H1 (cell line): Measurements from ENCODE around the gene GSTT4. TPM values are rescaled to one million over a fixed set of nuclear protein-coding genes. Genes with fewer than 3 reads are reported as not detected.

Experiments
- CTCF ChIA-PET: fragments of 300-600 bp; sonication (Branson Sonifier 250); formaldehyde crosslinking; loops from one replicate; lab custom pipeline; 2021; ENCODE audit not compliant: partially characterized antibody; lab: Charles Lee
- POLR2A ChIA-PET: fragments of 300-600 bp; sonication (Branson Sonifier 250); formaldehyde crosslinking; loops from one replicate; lab custom pipeline; 2021; ENCODE audit warnings: inconsistent platforms; ENCODE audit not compliant: partially characterized antibody; lab: Charles Lee
- DNase-seq, 2 experiments: peaks; one replicate each; pipeline versions ENCODE4 v3.0.0 to v3.0.0-alpha.2; 2010 to 2022; ENCODE audit warnings: low spot score in 2 of 2, low read depth in 1 of 2, mixed read lengths in 1 of 2
- FAIRE-seq: peaks from 2 replicates; lab custom pipeline; 2011; peaks lifted over from hg19 to GRCh38; lab: Jason Lieb, UNC
- H2AFZ ChIP-seq: 2 replicates; pipeline ENCODE4 v1.8.1; 2012; ENCODE audit warnings: low read length, inconsistent platforms
- H2AK5ac ChIP-seq: 2 replicates; pipeline ENCODE4 v1.6.1; 2013; ENCODE audit warnings: low read depth, low read length
- H2BK120ac ChIP-seq: replicated peaks from 2 replicates; pipeline ENCODE3; 2013; ENCODE audit warnings: low read depth, low read length, inconsistent platforms
- H2BK12ac ChIP-seq: 2 replicates; pipeline ENCODE4 v1.6.1; 2013; ENCODE audit warnings: low read depth, low read length
- H2BK15ac ChIP-seq: 2 replicates; pipeline ENCODE4 v1.6.1; 2013; ENCODE audit warnings: low read length
- H2BK20ac ChIP-seq: 2 replicates; pipeline ENCODE4 v1.6.1; 2013; ENCODE audit warnings: low read length
- H2BK5ac ChIP-seq: 2 replicates; pipeline ENCODE4 v1.6.1; 2013; ENCODE audit warnings: low read depth, low read length
- H3K14ac ChIP-seq: 2 replicates; pipeline ENCODE4 v1.6.1; 2013; ENCODE audit warnings: inconsistent platforms; ENCODE audit not compliant: insufficient read length
- H3K18ac ChIP-seq: 2 replicates; pipeline ENCODE4 v1.6.1; 2013; ENCODE audit warnings: low read length; ENCODE audit errors: extremely low read depth
- H3K23ac ChIP-seq: 2 replicates; pipeline ENCODE4 v1.6.1; 2013; ENCODE audit warnings: inconsistent platforms; ENCODE audit not compliant: insufficient read length
- H3K23me2 ChIP-seq: 2 replicates; pipeline ENCODE4 v1.6.1; 2013; ENCODE audit warnings: low read depth, low read length
- H3K27ac ChIP-seq: 2 replicates; pipeline ENCODE4 v1.6.1; 2011; ENCODE audit warnings: low read depth, low read length, inconsistent platforms
- H3K27me3 ChIP-seq, 4 experiments: replicated peaks in 1 of 4; 1 replicate in 1 of 4; 2 replicates in 3 of 4; pipeline versions ENCODE4 v1.6.1 to v1.8.1; 2011 to 2013; ENCODE audit warnings: low read length in 3 of 4, mild to moderate bottlenecking in 3 of 4, inconsistent platforms in 2 of 4, mixed read lengths in 2 of 4, moderate library complexity in 1 of 4; ENCODE audit not compliant: control insufficient read depth in 3 of 4, insufficient read depth in 3 of 4; ENCODE audit errors: extremely low read depth in 1 of 4
- H3K36me3 ChIP-seq, 4 experiments: 2 replicates each; pipeline versions ENCODE4 v1.6.1 to v1.8.1; 2011 to 2013; ENCODE audit warnings: mild to moderate bottlenecking in 4 of 4, low read length in 3 of 4, moderate library complexity in 2 of 4, control low read depth in 1 of 4, inconsistent platforms in 1 of 4; ENCODE audit not compliant: insufficient read depth in 4 of 4, control insufficient read depth in 2 of 4
- H3K4ac ChIP-seq: replicated peaks from 2 replicates; pipeline ENCODE3; 2013; ENCODE audit warnings: low read length, low read depth, mixed read lengths, inconsistent platforms; ENCODE audit not compliant: insufficient read length
- H3K4me1 ChIP-seq, 4 experiments: replicated peaks in 1 of 4; 1 replicate in 1 of 4; 2 replicates in 3 of 4; pipeline versions ENCODE4 v1.6.1 to v1.8.1; 2011 to 2013; ENCODE audit warnings: low read length in 3 of 4, inconsistent platforms in 2 of 4, mixed read lengths in 1 of 4; ENCODE audit not compliant: insufficient read depth in 4 of 4, control insufficient read depth in 3 of 4
- H3K4me2 ChIP-seq, 2 experiments: 2 replicates each; pipeline versions ENCODE4 v1.6.1 to v1.8.1; 2011 to 2013; ENCODE audit warnings: low read depth in 2 of 2, low read length in 2 of 2, control low read depth in 1 of 2, inconsistent platforms in 1 of 2, mild to moderate bottlenecking in 1 of 2; ENCODE audit not compliant: insufficient read depth in 1 of 2
- H3K4me3 ChIP-seq, 4 experiments: fragments of 200-600, 300-600 bp in 1 of 4; sonication (generic), shearing (Covaris generic), sonication (Bioruptor Twin) in 1 of 4; 2 replicates each; pipeline versions ENCODE4 v1.5.1 to v1.8.1; 2011 to 2016; ENCODE audit warnings: low read length in 4 of 4, low read depth in 3 of 4, control low read depth in 2 of 4, inconsistent platforms in 2 of 4, mild to moderate bottlenecking in 2 of 4, mixed read lengths in 1 of 4, moderate library complexity in 1 of 4; ENCODE audit not compliant: insufficient read depth in 2 of 4; ENCODE audit errors: extremely low read depth in 1 of 4
- H3K56ac ChIP-seq: replicated peaks from 2 replicates; pipeline ENCODE3; 2013; ENCODE audit warnings: low read depth, mild to moderate bottlenecking, mixed read lengths, low read length, inconsistent platforms; ENCODE audit not compliant: insufficient read length
- H3K79me1 ChIP-seq: 2 replicates; pipeline ENCODE4 v1.6.1; 2013; ENCODE audit warnings: low read depth, low read length, control low read depth
- H3K79me2 ChIP-seq, 2 experiments: 2 replicates each; pipeline versions ENCODE4 v1.6.1 to v1.8.1; 2012 to 2013; ENCODE audit warnings: low read length in 2 of 2, mild to moderate bottlenecking in 2 of 2, inconsistent platforms in 1 of 2; ENCODE audit not compliant: insufficient read depth in 2 of 2, control insufficient read depth in 1 of 2
- H3K9ac ChIP-seq, 4 experiments: replicated peaks in 1 of 4; 1 replicate in 1 of 4; 2 replicates in 3 of 4; pipeline versions ENCODE4 v1.6.1 to v1.8.1; 2011 to 2013; ENCODE audit warnings: low read depth in 3 of 4, low read length in 3 of 4, control low read depth in 2 of 4, mild to moderate bottlenecking in 2 of 4, moderate library complexity in 2 of 4, inconsistent platforms in 1 of 4; ENCODE audit errors: extremely low read depth in 1 of 4
- H3K9me3 ChIP-seq, 2 experiments: 2 replicates each; pipeline versions ENCODE4 v1.6.1 to v1.8.1; 2012 to 2013; ENCODE audit warnings: mild to moderate bottlenecking in 2 of 2, moderate library complexity in 2 of 2, control low read depth in 1 of 2, inconsistent platforms in 1 of 2, low read depth in 1 of 2, low read length in 1 of 2, mixed read lengths in 1 of 2; ENCODE audit not compliant: insufficient read depth in 2 of 2
- H4K20me1 ChIP-seq, 2 experiments: replicated peaks in 1 of 2; 2 replicates each; pipeline versions ENCODE3 to v1.8.1; 2011 to 2013; ENCODE audit warnings: inconsistent platforms in 2 of 2, low read length in 2 of 2, mild to moderate bottlenecking in 1 of 2; ENCODE audit not compliant: insufficient read depth in 2 of 2, control insufficient read depth in 1 of 2
- H4K5ac ChIP-seq: 2 replicates; pipeline ENCODE4 v1.6.1; 2013; ENCODE audit warnings: low read length, low read depth, mixed read lengths, inconsistent platforms; ENCODE audit not compliant: insufficient read length
- H4K8ac ChIP-seq: 2 replicates; pipeline ENCODE4 v1.8.0; 2013; ENCODE audit warnings: mild to moderate bottlenecking, moderate library complexity, low read length, inconsistent platforms; ENCODE audit not compliant: insufficient read depth; ENCODE audit errors: extremely low read depth
- H4K91ac ChIP-seq: replicated peaks from 2 replicates; pipeline ENCODE3; 2013; ENCODE audit warnings: low read length, mixed read lengths, inconsistent platforms; ENCODE audit not compliant: insufficient read length
- BCL11A ChIP-seq, 2 experiments: IDR thresholded peaks; one replicate each; pipeline ENCODE4 v1.6.1; 2011; ENCODE audit warnings: low read depth in 2 of 2, low read length in 2 of 2, mild to moderate bottlenecking in 2 of 2
- CEBPB ChIP-seq: IDR thresholded peaks from 2 replicates; pipeline ENCODE4 v1.6.1; 2012; ENCODE audit warnings: low read depth, low read length
- CTBP2 ChIP-seq: IDR thresholded peaks from 2 replicates; pipeline ENCODE4 v1.7.0; 2011; ENCODE audit warnings: borderline replicate concordance, mild to moderate bottlenecking, moderate library complexity, mixed read lengths, low read length; ENCODE audit not compliant: insufficient read depth, insufficient read length
- GTF2F1 ChIP-seq: IDR thresholded peaks from 2 replicates; pipeline ENCODE4 v1.6.1; 2012; ENCODE audit warnings: low read depth, low read length, improper control_type of control experiment, borderline replicate concordance
- HDAC6 ChIP-seq: IDR thresholded peaks from one replicate; pipeline ENCODE4 v1.7.1; 2012; ENCODE audit warnings: low read depth, mild to moderate bottlenecking, inconsistent platforms, low read length, moderate library complexity
- KDM4A ChIP-seq: IDR thresholded peaks from one replicate; pipeline ENCODE4 v1.7.1; 2012; ENCODE audit warnings: low read depth, mild to moderate bottlenecking, moderate library complexity, low read length, inconsistent platforms; ENCODE audit not compliant: severe bottlenecking
- KDM5A ChIP-seq: fragments of 200-600 bp; IDR thresholded peaks from 2 replicates; pipeline ENCODE4 v1.7.1; 2012; ENCODE audit warnings: mild to moderate bottlenecking, low read length, inconsistent platforms, mixed read lengths
- MAFK ChIP-seq: IDR thresholded peaks from 2 replicates; pipeline ENCODE4 v1.6.1; 2012; ENCODE audit warnings: low read depth, mild to moderate bottlenecking, improper control_type of control experiment, low read length
- POLR2A ChIP-seq, 2 experiments: IDR thresholded peaks; 1 replicate in 1 of 2; 2 replicates in 1 of 2; pipeline ENCODE4 v1.6.1; 2011; ENCODE audit warnings: low read depth in 2 of 2, low read length in 2 of 2, mild to moderate bottlenecking in 2 of 2; ENCODE audit errors: control extremely low read depth in 1 of 2
- RNF2 ChIP-seq: fragments of 200-900, 300-1000 bp; sonication (generic); IDR thresholded peaks from 2 replicates; pipeline ENCODE4 v1.7.1; 2016; ENCODE audit warnings: borderline replicate concordance, low read depth, mild to moderate bottlenecking, antibody characterized with exemption, low read length; ENCODE audit not compliant: poor library complexity, severe bottlenecking; ENCODE audit errors: missing control alignments
- SP2 ChIP-seq: IDR thresholded peaks from 2 replicates; pipeline ENCODE4 v1.6.1; 2012; ENCODE audit warnings: mild to moderate bottlenecking, low read length, inconsistent platforms
- TAF7 ChIP-seq: optimal IDR thresholded peaks from 2 replicates; pipeline ENCODE3; 2011; ENCODE audit warnings: low read depth, mild to moderate bottlenecking, inconsistent platforms, low read length, moderate library complexity, borderline replicate concordance
- USF2 ChIP-seq: IDR thresholded peaks from 2 replicates; pipeline ENCODE4 v1.6.1; 2011; ENCODE audit warnings: low read length, improper control_type of control experiment
- WGBS, 2 experiments: shearing (Covaris generic) in 1 of 2; methylation state at CpG; one replicate each; pipeline versions ENCODE4 v1.1.6 to v1.1.7; 2013 to 2015; ENCODE audit warnings: low lambda C conversion rate in 2 of 2, mixed read lengths in 2 of 2, inconsistent platforms in 1 of 2, low coverage in 1 of 2, missing lambda C conversion rate in 1 of 2; ENCODE audit not compliant: insufficient replicate concordance in 2 of 2, insufficient coverage in 1 of 2, insufficient read length in 1 of 2; ENCODE audit errors: extremely low coverage in 1 of 2, missing lambda C conversion rate in 1 of 2; 5-methylcytosine and 5-hydroxymethylcytosine counted together
- polyA plus RNA-seq, 7 experiments: library from polyadenylated mRNA; depleted of rRNA in 3 of 7; stranded (reverse) in 5 of 7; unstranded in 2 of 7; fragments of >200 nt in 5 of 7; fragments of 200-250 nt in 2 of 7; gene quantifications; 1 replicate in 5 of 7; 2 replicates in 1 of 7; 4 replicates in 1 of 7; pipeline versions ENCODE4 v1.2.1 to v1.2.3, GENCODE V29; 2011 to 2013; ENCODE audit warnings: missing spikeins in 2 of 7, mixed read lengths in 2 of 7
- total RNA-seq: library from RNA; stranded (reverse); fragmentation: NEBNext Ultra II Directional; extraction: Animal tissue kit (Norgen Biotek cat#: 25700); gene quantifications from 2 replicates; pipeline ENCODE4 v1.2.1, GENCODE V29; 2021

The GSTT4 gene
- total and polyA plus RNA-seq, 2 of the 8 experiments (the other 6 are each of a cell fraction or from before 2014, with no cell fraction given) = 0.14 TPM; not detected in 1

GRCh38 chr22:24049211-24049610 is 44.0 kb upstream of the GSTT4 start:
- H2AK5ac ChIP-seq = no peak overlapping the region
- H3K27me3 ChIP-seq = no peaks in the 10 kb centered on the region
- no peak overlapping the region for H2AFZ ChIP-seq
- no peak overlapping the region for H4K5ac ChIP-seq
- no peaks in the 10 kb centered on the region for H3K79me2 ChIP-seq
- no peak overlapping the region for H3K23ac ChIP-seq
- H2BK20ac ChIP-seq = no peak overlapping the region
- no peak overlapping the region for H4K91ac ChIP-seq
- WGBS, 2 experiments = 89% methylated on average over 5 of the region's 5 CpGs; no CpG with 5 or more reads in 1 of the 2 experiments
- ChIA-PET POLR2A (no interaction called here), CTCF (interaction anchor here (1.2 to 1.8 kb wide), 3 partner anchors 13 to 108 kb away, joined by 3 to 4 read pairs (median 3); no protein-coding TSS in a partner anchor)
- FAIRE-seq (no peak), DNase-seq (no peak)
- no peak overlapping the region for H2BK120ac ChIP-seq
- H3K36me3 ChIP-seq = peaks cover 0 to 20% (median 13%) of the 10 kb centered on the region in 4 experiments; a peak in 6 of 8 replicates
- no peak overlapping the region for H2BK12ac ChIP-seq
- H3K4me2 ChIP-seq = no peak overlapping the region
- H3K4me1 ChIP-seq = no peaks in the 10 kb centered on the region
- H3K4ac ChIP-seq = no peak overlapping the region
- H2BK5ac ChIP-seq = no peak overlapping the region
- H3K4me3 ChIP-seq = no peak overlapping the region
- H2BK15ac ChIP-seq = no peak overlapping the region
- H3K27ac ChIP-seq = no peak overlapping the region
- peaks cover 0 to 1% of the 10 kb centered on the region in 2 experiments for H4K20me1 ChIP-seq
- no peak overlapping the region for H3K9ac ChIP-seq
- H3K9me3 ChIP-seq = no peaks in the 10 kb centered on the region
- no peaks in the 10 kb centered on the region for H3K79me1 ChIP-seq
- no peak overlapping the region for H4K8ac ChIP-seq
- H3K14ac ChIP-seq = no peak overlapping the region
- no peaks in the 10 kb centered on the region for H3K23me2 ChIP-seq
- no peak overlapping the region for H3K56ac ChIP-seq
- no peak overlapping the region for H3K18ac ChIP-seq
- TF ChIP-seq KDM4A (no peak), MAFK (no peak), POLR2A (IDR thresholded peaks at IDR 0.05; ENCODE audit: control extremely low read depth in 1 of 2, low read depth in 2 of 2, low read length in 2 of 2) (no peak), HDAC6 (no peak), KDM5A (no peak), USF2 (no peak), RNF2 (no peak), BCL11A (IDR thresholded peaks at IDR 0.05; ENCODE audit: low read depth in 2 of 2, low read length in 2 of 2) (no peak), CEBPB (no peak), GTF2F1 (no peak), CTBP2 (no peak), SP2 (no peak), TAF7 (no peak)
